Suprapubic skin (tissue), 4 donors: ENCODE data around the gene SYNPO2L. TPM values are rescaled to one million over a fixed set of nuclear protein-coding genes. Genes with fewer than 3 reads are reported as not detected.

ENCODE experiments used
- DNase-seq, 2 donors: peaks; one replicate each; pipeline ENCODE4 v3.0.0-alpha.2; 2019; ENCODE audit warnings: low spot score in 2 of 2
- H3K27ac ChIP-seq: fragments of 200-600 bp; sonication (generic); one replicate; pipeline ENCODE4 v1.5.1; 2019
- H3K27me3 ChIP-seq: fragments of 200-600 bp; sonication (generic); one replicate; pipeline ENCODE4 v1.5.1; 2019
- H3K36me3 ChIP-seq: fragments of 200-600 bp; sonication (generic); one replicate; pipeline ENCODE4 v1.5.1; 2019
- H3K4me1 ChIP-seq: fragments of 200-600 bp; sonication (generic); one replicate; pipeline ENCODE4 v1.5.1; 2019
- H3K4me3 ChIP-seq: fragments of 200-600 bp; sonication (generic); one replicate; pipeline ENCODE4 v1.5.1; 2019; ENCODE audit warnings: mild to moderate bottlenecking
- H3K9me3 ChIP-seq: fragments of 200-600 bp; sonication (generic); one replicate; pipeline ENCODE4 v1.5.1; 2019
- EP300 ChIP-seq: sonication (generic); formaldehyde crosslinking; IDR thresholded peaks from one replicate; pipeline ENCODE4 v1.6.1; 2017; ENCODE audit warnings: antibody characterized with exemption
- POLR2A ChIP-seq, 2 donors: fragments of 450-650 bp; IDR thresholded peaks; one replicate each; pipeline ENCODE4 v1.6.1; 2017; ENCODE audit warnings: antibody characterized with exemption in 2 of 2, mild to moderate bottlenecking in 2 of 2, moderate library complexity in 2 of 2
- POLR2AphosphoS5 ChIP-seq, 3 donors: sonication (generic); formaldehyde crosslinking; IDR thresholded peaks; one replicate each; pipeline ENCODE4 v1.6.1; 2017; ENCODE audit warnings: antibody characterized with exemption in 3 of 3
- WGBS: methylation state at CpG from one replicate; pipeline ENCODE4 v1.1.5; 2018; 5-methylcytosine and 5-hydroxymethylcytosine counted together
- total RNA-seq, 4 donors: library from RNA; depleted of rRNA; stranded (reverse); fragments of >200 nt; gene quantifications; one replicate each; pipeline ENCODE4 v1.1.0, GENCODE V29; 2016
- TF ChIP-seq, protein P1 (sequence below), 2 donors: fragments of 200-600 bp in 1 of 2; fragments of 450-650 bp in 1 of 2; sonication (generic) in 1 of 2; IDR thresholded peaks; one replicate each; pipeline ENCODE4 v1.5.1; 2016 to 2019; ENCODE audit warnings: antibody characterized with exemption in 2 of 2, mild to moderate bottlenecking in 1 of 2, moderate library complexity in 1 of 2

SYNPO2L gene
- total RNA-seq, 4 donors from 2014 or later: not detected

- Histone ChIP-seq H3K27ac (no peak overlapping the region), H3K27me3 (no peaks in the 10 kb centered on the region), H3K4me3 (no peak overlapping the region), H3K9me3 (no peaks in the 10 kb centered on the region), H3K36me3 (no peaks in the 10 kb centered on the region), H3K4me1 (peaks cover 20% of the 10 kb centered on the region)
- WGBS: 81% methylated on average over 2 of the region's 2 CpGs
- TF ChIP-seq POLR2AphosphoS5 (IDR thresholded peaks at IDR 0.05) (no peak), EP300 (no peak), POLR2A (IDR thresholded peaks at IDR 0.05) (no peak)
- TF ChIP-seq, protein P1, sequence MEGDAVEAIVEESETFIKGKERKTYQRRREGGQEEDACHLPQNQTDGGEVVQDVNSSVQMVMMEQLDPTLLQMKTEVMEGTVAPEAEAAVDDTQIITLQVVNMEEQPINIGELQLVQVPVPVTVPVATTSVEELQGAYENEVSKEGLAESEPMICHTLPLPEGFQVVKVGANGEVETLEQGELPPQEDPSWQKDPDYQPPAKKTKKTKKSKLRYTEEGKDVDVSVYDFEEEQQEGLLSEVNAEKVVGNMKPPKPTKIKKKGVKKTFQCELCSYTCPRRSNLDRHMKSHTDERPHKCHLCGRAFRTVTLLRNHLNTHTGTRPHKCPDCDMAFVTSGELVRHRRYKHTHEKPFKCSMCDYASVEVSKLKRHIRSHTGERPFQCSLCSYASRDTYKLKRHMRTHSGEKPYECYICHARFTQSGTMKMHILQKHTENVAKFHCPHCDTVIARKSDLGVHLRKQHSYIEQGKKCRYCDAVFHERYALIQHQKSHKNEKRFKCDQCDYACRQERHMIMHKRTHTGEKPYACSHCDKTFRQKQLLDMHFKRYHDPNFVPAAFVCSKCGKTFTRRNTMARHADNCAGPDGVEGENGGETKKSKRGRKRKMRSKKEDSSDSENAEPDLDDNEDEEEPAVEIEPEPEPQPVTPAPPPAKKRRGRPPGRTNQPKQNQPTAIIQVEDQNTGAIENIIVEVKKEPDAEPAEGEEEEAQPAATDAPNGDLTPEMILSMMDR (IDR thresholded peaks at IDR 0.05): no peak
- no peak for DNase-seq
Measured at GRCh38 chr10:73643362-73643761, 12.5 kb downstream of the SYNPO2L start.

- H3K36me3 ChIP-seq: no peaks in the 10 kb centered on the region
- H3K9me3 ChIP-seq: no peaks in the 10 kb centered on the region
- H3K27me3 ChIP-seq: no peaks in the 10 kb centered on the region
- no peak for DNase-seq
- no peak within 1 kb of the TSS for H3K27ac ChIP-seq
- TF ChIP-seq POLR2AphosphoS5 (IDR thresholded peaks at IDR 0.05) (no peak), POLR2A (IDR thresholded peaks at IDR 0.05) (no peak), EP300 (no peak)
- TF ChIP-seq, protein P1 (IDR thresholded peaks at IDR 0.05): no peak
- 75% methylated on average over 9 of the region's 9 CpGs for WGBS
- H3K4me1 ChIP-seq: peaks cover 1% of the 10 kb centered on the region
- no peak within 1 kb of the TSS for H3K4me3 ChIP-seq
Measured at GRCh38 chr10:73641328-73642060, 14.3 kb downstream of the SYNPO2L start, which contains the start of gene MYOZ1. MYOZ1 (minus strand) TSS chr10:73641474; CDS start chr10:73640017, 1,457 bp downstream.

DNA sequence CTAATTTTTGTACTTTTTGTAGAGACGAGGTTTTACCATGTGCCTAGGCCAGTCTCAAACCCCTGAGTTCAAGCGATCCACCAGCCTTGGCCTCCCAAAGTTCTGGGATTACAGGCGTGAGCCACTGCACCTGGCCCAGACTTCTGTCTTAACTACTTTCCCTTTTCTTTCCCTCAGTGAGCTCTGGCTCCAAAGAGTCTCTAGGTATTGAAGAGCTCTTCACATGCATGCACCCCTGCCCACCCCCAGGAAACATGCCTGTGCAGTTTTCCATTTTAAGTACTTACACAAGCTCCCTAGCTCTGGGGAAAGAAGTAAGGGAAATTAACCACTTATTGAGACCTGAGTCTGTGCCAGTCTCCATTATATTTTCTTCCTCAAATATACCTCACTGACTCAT lies 16.5 kb downstream of the SYNPO2L start:
- DNase-seq: no peak
- H3K9me3 ChIP-seq: no peaks in the 10 kb centered on the region
- H3K27ac ChIP-seq: no peak overlapping the region
- H3K4me3 ChIP-seq: no peak overlapping the region
- TF ChIP-seq EP300 (no peak), POLR2A (IDR thresholded peaks at IDR 0.05) (no peak), POLR2AphosphoS5 (IDR thresholded peaks at IDR 0.05) (no peak)
- TF ChIP-seq, protein P1 (IDR thresholded peaks at IDR 0.05): no peak
- H3K27me3 ChIP-seq: no peaks in the 10 kb centered on the region
- 100% methylated on average over 3 of the region's 3 CpGs for WGBS
- no peaks in the 10 kb centered on the region for H3K36me3 ChIP-seq
- H3K4me1 ChIP-seq: no peaks in the 10 kb centered on the region

DNA sequence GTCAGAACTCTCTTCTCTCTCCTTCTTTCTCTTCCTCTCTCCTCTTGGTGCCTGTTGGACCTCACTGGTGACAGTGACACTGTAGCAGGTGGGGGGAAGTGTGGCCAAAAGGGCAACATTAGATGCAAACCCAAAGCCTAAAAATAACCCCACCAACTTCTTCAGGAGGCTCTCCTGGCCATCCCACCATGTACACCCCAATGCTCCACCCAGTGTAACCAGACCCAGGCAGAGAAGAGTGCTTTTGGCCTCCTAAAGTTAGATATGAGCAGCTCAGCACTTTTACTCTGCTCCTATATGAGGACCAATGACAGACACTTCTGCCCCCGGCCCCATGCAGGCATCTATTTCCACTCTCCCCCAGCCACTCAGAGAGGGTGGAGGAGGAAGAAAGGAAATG lies 20.0 kb downstream of the SYNPO2L start:
- H3K36me3 ChIP-seq: no peaks in the 10 kb centered on the region
- DNase-seq: no peak
- H3K4me1 ChIP-seq: no peaks in the 10 kb centered on the region
- H3K27ac ChIP-seq: no peak overlapping the region
- H3K9me3 ChIP-seq: no peaks in the 10 kb centered on the region
- H3K27me3 ChIP-seq: no peaks in the 10 kb centered on the region
- 73% methylated on average over 1 of the region's 1 CpG for WGBS
- H3K4me3 ChIP-seq: no peak overlapping the region
- TF ChIP-seq EP300 (no peak), POLR2AphosphoS5 (IDR thresholded peaks at IDR 0.05) (no peak), POLR2A (IDR thresholded peaks at IDR 0.05) (no peak)
- TF ChIP-seq, protein P1 (IDR thresholded peaks at IDR 0.05): no peak

- Histone ChIP-seq H3K27me3 (no peaks in the 10 kb centered on the region), H3K9me3 (no peaks in the 10 kb centered on the region), H3K4me3 (no peak overlapping the region), H3K27ac (no peak overlapping the region), H3K36me3 (no peaks in the 10 kb centered on the region), H3K4me1 (no peaks in the 10 kb centered on the region)
- DNase-seq: no peak
- TF ChIP-seq POLR2AphosphoS5 (IDR thresholded peaks at IDR 0.05) (no peak), POLR2A (IDR thresholded peaks at IDR 0.05) (no peak), EP300 (no peak)
- TF ChIP-seq, protein P1 (IDR thresholded peaks at IDR 0.05): no peak
- 78% methylated on average over 5 of the region's 5 CpGs for WGBS
Measured at GRCh38 chr10:73634421-73634820, 21.4 kb downstream of the SYNPO2L start.
